Measurements from ENCODE around the gene VAMP1. TPM values are rescaled to one million over a fixed set of nuclear protein-coding genes. Genes with fewer than 3 reads are reported as not detected.
A peak's percentile ranks its signal among the peaks of the same experiment; 100 is the strongest.
"Not testable (repeated sequence)": the region's sequence is repeated elsewhere in the genome, so short reads cannot be mapped to it uniquely, and the experiment has no call there.

Gene VAMP1
- total and polyA plus RNA-seq, 10 of the 15 experiments (the other 5 are each of a cell fraction or from before 2014, with no cell fraction given), result 4.8 to 123 (median 27.5) TPM

GRCh38 chr12:6497291-6497690 is 26.8 kb upstream of the VAMP1 start:
- H3K4me1 ChIP-seq (ENCODE audit: control insufficient read depth, insufficient read depth, low read length); H3K9me3 ChIP-seq (replicated peaks; ENCODE audit: control insufficient read depth, insufficient read depth, low read length); intact Hi-C loops (cut with micrococcal nuclease; ENCODE audit: unreplicated experiment); H4K20me1 ChIP-seq (ENCODE audit: control insufficient read depth, insufficient read depth); H3K27ac ChIP-seq (ENCODE audit: control insufficient read depth, insufficient read depth); H3K27me3 ChIP-seq (replicated peaks in 1 of 2; ENCODE audit: control insufficient read depth in 2 of 2, insufficient read depth in 2 of 2, low read length in 1 of 2); DNase-seq (ENCODE audit: low read depth, low spot score); BruUV-seq (replicated peaks); H3K9ac ChIP-seq (ENCODE audit: control insufficient read depth, insufficient read depth, low read length); ATAC-seq; H2AFZ ChIP-seq (ENCODE audit: control insufficient read depth, low read depth, low read length); FAIRE-seq: not testable (repeated sequence)
- peaks cover 51% of the 10 kb centered on the region for H3K79me2 ChIP-seq (ENCODE audit: control insufficient read depth, insufficient read depth, low read length)
- peak overlapping the region; percentile 14; the same call in 1 of the 2 replicates for H3K4me3 ChIP-seq
- POLR2A ChIA-PET, result interaction anchor here (0.6 to 1.4 kb wide), 2 partner anchors 11 to 26 kb away, joined by 5 to 9 read pairs; partner anchors contain the start of gene VAMP1
- H3K4me2 ChIP-seq (ENCODE audit: control insufficient read depth, insufficient read depth), result peak overlapping the region; percentile 15; the same call in 1 of the 2 replicates
- 86% methylated on average over 3 of the region's 3 CpGs for WGBS (ENCODE audit: insufficient coverage, insufficient replicate concordance, low lambda C conversion rate, missing lambda C conversion rate)
- in situ Hi-C loops (cut with MboI), result loop anchor here (5.0 kb wide), 1 partner anchor 35 kb away; the partner anchor contains the start of gene GAPDH
- SMC1A ChIA-PET (ENCODE audit: uncharacterized antibody, unreplicated experiment), result interaction anchor here (1.3 to 4.0 kb wide), 5 partner anchors 10 to 73 kb away, joined by 3 to 23 read pairs (median 5); no protein-coding TSS in a partner anchor
- H3K36me3 ChIP-seq (ENCODE audit: control insufficient read depth in 2 of 2, insufficient read depth in 2 of 2, low read length in 1 of 2), result peaks cover 6 to 32% of the 10 kb centered on the region in 2 experiments
- RAD21 ChIA-PET (ENCODE audit: unreplicated experiment), result interaction anchor here (1.7 kb wide), 1 partner anchor 73 kb away, joined by 5 read pairs; no protein-coding TSS in a partner anchor
- CTCF ChIA-PET, result interaction anchor here (3.7 kb wide), 1 partner anchor 42 kb away, joined by 15 read pairs; no protein-coding TSS in a partner anchor

- 0% methylated on average over 1 of the region's 1 CpG for WGBS (ENCODE audit: insufficient coverage, insufficient replicate concordance, low lambda C conversion rate, missing lambda C conversion rate)
- SMC1A ChIA-PET (ENCODE audit: uncharacterized antibody, unreplicated experiment), result interaction anchor here (0.7 to 4.0 kb wide), 11 partner anchors 26 to 194 kb away, joined by 3 to 23 read pairs (median 5); partner anchors contain the start of genes GAPDH and ZNF384
These were observed 24.5 kb upstream of the VAMP1 start for GRCh38 chr12:6494968-6495367.

More at GRCh38 chr12:6494968-6495367, 24.5 kb upstream of the VAMP1 start:
- intact Hi-C loops (cut with micrococcal nuclease; ENCODE audit: unreplicated experiment), result loop anchor here (5.0 kb wide), 1 partner anchor 37 kb away; the partner anchor contains the start of gene GAPDH
- Histone ChIP-seq H4K20me1 (ENCODE audit: control insufficient read depth, insufficient read depth) (no peaks in the 10 kb centered on the region), H3K9me3 (replicated peaks; ENCODE audit: control insufficient read depth, insufficient read depth, low read length) (no peaks in the 10 kb centered on the region), H3K27ac (ENCODE audit: control insufficient read depth, insufficient read depth) (peak overlapping the region; percentile 83), H3K4me1 (ENCODE audit: control insufficient read depth, insufficient read depth, low read length) (peaks cover 6% of the 10 kb centered on the region; the same call in 1 of the 2 replicates), H3K79me2 (ENCODE audit: control insufficient read depth, insufficient read depth, low read length) (peaks cover 55% of the 10 kb centered on the region), H3K36me3 (ENCODE audit: control insufficient read depth in 2 of 2, insufficient read depth in 2 of 2, low read length in 1 of 2) (peaks cover 5 to 23% of the 10 kb centered on the region in 2 experiments), H3K4me3 (peak overlapping the region; percentile 75), H3K9ac (ENCODE audit: control insufficient read depth, insufficient read depth, low read length) (peak overlapping the region; percentile 95), H2AFZ (ENCODE audit: control insufficient read depth, low read depth, low read length) (no peak overlapping the region), H3K27me3 (replicated peaks in 1 of 2; ENCODE audit: control insufficient read depth in 2 of 2, insufficient read depth in 2 of 2, low read length in 1 of 2) (no peaks in the 10 kb centered on the region), H3K4me2 (ENCODE audit: control insufficient read depth, insufficient read depth) (peak overlapping the region; percentile 88)
- no peak for DNase-seq (ENCODE audit: low read depth, low spot score)
- TF ChIP-seq RUNX3 (IDR thresholded peaks at IDR 0.05; ENCODE audit: low read length), result no peak
- TF ChIP-seq, protein P1, sequence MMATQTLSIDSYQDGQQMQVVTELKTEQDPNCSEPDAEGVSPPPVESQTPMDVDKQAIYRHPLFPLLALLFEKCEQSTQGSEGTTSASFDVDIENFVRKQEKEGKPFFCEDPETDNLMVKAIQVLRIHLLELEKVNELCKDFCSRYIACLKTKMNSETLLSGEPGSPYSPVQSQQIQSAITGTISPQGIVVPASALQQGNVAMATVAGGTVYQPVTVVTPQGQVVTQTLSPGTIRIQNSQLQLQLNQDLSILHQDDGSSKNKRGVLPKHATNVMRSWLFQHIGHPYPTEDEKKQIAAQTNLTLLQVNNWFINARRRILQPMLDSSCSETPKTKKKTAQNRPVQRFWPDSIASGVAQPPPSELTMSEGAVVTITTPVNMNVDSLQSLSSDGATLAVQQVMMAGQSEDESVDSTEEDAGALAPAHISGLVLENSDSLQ (IDR thresholded peaks at IDR 0.05), result 0 out of 2 replicates have a peak, but pooled peaks have one; percentile 21
- no TSS peak for BruUV-seq (replicated peaks)
- in situ Hi-C loops (cut with MboI), result loop anchor here (5.0 kb wide), 1 partner anchor 37 kb away; the partner anchor contains the start of gene GAPDH
- ATAC-seq, result no peak
- FAIRE-seq, result peak; percentile 41
- ChIA-PET RAD21 (ENCODE audit: unreplicated experiment) (interaction anchor here (0.9 to 2.0 kb wide), 8 partner anchors 11 to 169 kb away, joined by 3 to 9 read pairs (median 3); no protein-coding TSS in a partner anchor), CTCF (interaction anchor here (0.8 to 3.7 kb wide), 8 partner anchors 17 to 70 kb away, joined by 3 to 15 read pairs (median 6); no protein-coding TSS in a partner anchor), POLR2A (interaction anchor here (0.5 to 1.3 kb wide), 6 partner anchors 24 to 136 kb away, joined by 4 to 11 read pairs (median 5); partner anchors contain the start of genes GAPDH and VAMP1)
